ENCODE data around the gene SYMPK.
"Not testable (repeated sequence)": the region's sequence is repeated elsewhere in the genome, so short reads cannot be mapped to it uniquely, and the experiment has no call there.

The SYMPK gene

GRCh38 chr19:45874620-45874966 is 11.6 kb upstream of the SYMPK start:
- H3K4me3 ChIP-seq (replicated peaks; ENCODE audit: low read depth, low read length): no peak overlapping the region
- no peak for TF ChIP-seq CTCF (IDR thresholded peaks at IDR 0.05; ENCODE audit: low read depth, low read length, missing control alignments)
- DNase-seq (ENCODE audit: extremely low read depth, low read depth): no peak

GRCh38 chr19:45873219-45873772 is 10.3 kb upstream of the SYMPK start:
- H3K4me3 ChIP-seq (replicated peaks; ENCODE audit: low read depth, low read length): no peak overlapping the region
- no peak for TF ChIP-seq CTCF (IDR thresholded peaks at IDR 0.05; ENCODE audit: low read depth, low read length, missing control alignments)
- no peak for DNase-seq (ENCODE audit: extremely low read depth, low read depth)

GRCh38 chr19:45872095-45872919 is 9.4 kb upstream of the SYMPK start:
- H3K4me3 ChIP-seq (replicated peaks; ENCODE audit: low read depth, low read length): no peak overlapping the region
- no peak for TF ChIP-seq CTCF (IDR thresholded peaks at IDR 0.05; ENCODE audit: low read depth, low read length, missing control alignments)
- no peak for DNase-seq (ENCODE audit: extremely low read depth, low read depth)

- no peak for DNase-seq (ENCODE audit: extremely low read depth, low read depth)
- TF ChIP-seq CTCF (IDR thresholded peaks at IDR 0.05; ENCODE audit: low read depth, low read length, missing control alignments): no peak
- H3K4me3 ChIP-seq (replicated peaks; ENCODE audit: low read depth, low read length): no peak overlapping the region
Measured at GRCh38 chr19:45870798-45871197, 7.9 kb upstream of the SYMPK start.

GRCh38 chr19:45867241-45867640 is 4.3 kb upstream of the SYMPK start:
- H3K4me3 ChIP-seq (replicated peaks; ENCODE audit: low read depth, low read length); DNase-seq (ENCODE audit: extremely low read depth, low read depth): not testable (repeated sequence)

- no peak for DNase-seq (ENCODE audit: extremely low read depth, low read depth)
Measured at GRCh38 chr19:45866400-45867176, 3.6 kb upstream of the SYMPK start.

More at GRCh38 chr19:45866400-45867176, 3.6 kb upstream of the SYMPK start:
- TF ChIP-seq CTCF (IDR thresholded peaks at IDR 0.05; ENCODE audit: low read depth, low read length, missing control alignments): no peak
- H3K4me3 ChIP-seq (replicated peaks; ENCODE audit: low read depth, low read length): no peak overlapping the region

Measured in HFF-Myc (cell line).